Medulla oblongata (tissue), 1 donor: ENCODE results near the gene PDGFA.
A peak's percentile ranks its signal among the peaks of the same experiment; 100 is the strongest.

ENCODE experiments used
- DNase-seq: peaks from one replicate; pipeline ENCODE4 v3.0.0-alpha.2; 2015; ENCODE audit errors: extremely low spot score

Gene PDGFA

GRCh38 chr7:516606-517456 is 2.8 kb downstream of the PDGFA start:
- DNase-seq, result no peak

GRCh38 chr7:516216-516605 is 3.4 kb downstream of the PDGFA start:
- DNase-seq, result no peak

- no peak for DNase-seq
These were observed 4.0 kb downstream of the PDGFA start for GRCh38 chr7:515628-516027.

GRCh38 chr7:514651-515598 is 4.7 kb downstream of the PDGFA start:
- DNase-seq, result peak; percentile 73

- no peak for DNase-seq
These were observed 5.4 kb downstream of the PDGFA start for GRCh38 chr7:514242-514641.

GRCh38 chr7:513521-514166 is 6.0 kb downstream of the PDGFA start:
- DNase-seq, result no peak

GRCh38 chr7:512541-513311 is 6.9 kb downstream of the PDGFA start:
- no peak for DNase-seq

GRCh38 chr7:512146-512510 is 7.5 kb downstream of the PDGFA start:
- DNase-seq, result no peak

GRCh38 chr7:511476-512145 is 8.0 kb downstream of the PDGFA start:
- DNase-seq, result no peak

- no peak for DNase-seq
These were observed 8.8 kb downstream of the PDGFA start for GRCh38 chr7:510782-511281.

- DNase-seq, result no peak
These were observed 9.5 kb downstream of the PDGFA start for GRCh38 chr7:510131-510481.

- no peak for DNase-seq
These were observed 10.1 kb downstream of the PDGFA start for GRCh38 chr7:509426-510130.

- no peak for DNase-seq
These were observed 11.0 kb downstream of the PDGFA start for GRCh38 chr7:508461-509170.

GRCh38 chr7:507623-508300 is 11.9 kb downstream of the PDGFA start:
- no peak for DNase-seq

- DNase-seq, result no peak
These were observed 12.6 kb downstream of the PDGFA start for GRCh38 chr7:506921-507622.

GRCh38 chr7:506391-506831 is 13.2 kb downstream of the PDGFA start:
- DNase-seq, result no peak

GRCh38 chr7:505171-505570 is 14.5 kb downstream of the PDGFA start:
- no peak for DNase-seq
